Measurements from ENCODE around the gene TMEM139.

Gene TMEM139

GRCh38 chr7:143281529-143281928 lies 3.2 kb upstream of the TMEM139 start:
- no peaks in the 10 kb centered on the region for H3K9me3 ChIP-seq (ENCODE audit: severe bottlenecking)

DNA sequence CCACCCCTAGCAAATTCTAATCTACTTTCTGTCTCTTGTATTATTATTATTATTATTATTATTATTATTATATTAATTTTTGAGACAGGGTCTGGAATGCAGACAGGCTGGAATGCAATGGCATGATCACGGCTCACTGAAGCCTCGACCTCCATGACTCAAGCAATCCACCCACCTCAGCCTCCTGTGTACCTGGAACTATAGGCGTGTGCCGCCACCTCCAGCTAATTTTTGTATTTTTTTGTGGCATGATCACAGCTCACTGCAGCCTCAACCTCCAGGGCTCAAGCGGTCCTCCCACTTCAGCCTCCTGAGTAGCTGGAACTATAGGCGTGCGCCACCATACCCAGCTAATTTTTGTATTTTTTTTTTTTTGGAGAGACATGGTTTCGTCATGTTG lies 2.6 kb upstream of the TMEM139 start:
- H3K36me3 ChIP-seq: no peaks in the 10 kb centered on the region
- H3K9me3 ChIP-seq (ENCODE audit: severe bottlenecking): peaks cover 1% of the 10 kb centered on the region
- no peak overlapping the region for H3K27ac ChIP-seq
- no peak for DNase-seq
- H3K4me3 ChIP-seq (ENCODE audit: low read depth, low read length): no peak overlapping the region
- TF ChIP-seq, protein P1, sequence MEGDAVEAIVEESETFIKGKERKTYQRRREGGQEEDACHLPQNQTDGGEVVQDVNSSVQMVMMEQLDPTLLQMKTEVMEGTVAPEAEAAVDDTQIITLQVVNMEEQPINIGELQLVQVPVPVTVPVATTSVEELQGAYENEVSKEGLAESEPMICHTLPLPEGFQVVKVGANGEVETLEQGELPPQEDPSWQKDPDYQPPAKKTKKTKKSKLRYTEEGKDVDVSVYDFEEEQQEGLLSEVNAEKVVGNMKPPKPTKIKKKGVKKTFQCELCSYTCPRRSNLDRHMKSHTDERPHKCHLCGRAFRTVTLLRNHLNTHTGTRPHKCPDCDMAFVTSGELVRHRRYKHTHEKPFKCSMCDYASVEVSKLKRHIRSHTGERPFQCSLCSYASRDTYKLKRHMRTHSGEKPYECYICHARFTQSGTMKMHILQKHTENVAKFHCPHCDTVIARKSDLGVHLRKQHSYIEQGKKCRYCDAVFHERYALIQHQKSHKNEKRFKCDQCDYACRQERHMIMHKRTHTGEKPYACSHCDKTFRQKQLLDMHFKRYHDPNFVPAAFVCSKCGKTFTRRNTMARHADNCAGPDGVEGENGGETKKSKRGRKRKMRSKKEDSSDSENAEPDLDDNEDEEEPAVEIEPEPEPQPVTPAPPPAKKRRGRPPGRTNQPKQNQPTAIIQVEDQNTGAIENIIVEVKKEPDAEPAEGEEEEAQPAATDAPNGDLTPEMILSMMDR (IDR thresholded peaks at IDR 0.05; ENCODE audit: low read depth, low read length): no peak
- H3K27me3 ChIP-seq (ENCODE audit: insufficient read depth, low read depth, severe bottlenecking): no peaks in the 10 kb centered on the region

More at GRCh38 chr7:143281529-143281928, 3.2 kb upstream of the TMEM139 start:
- no peaks in the 10 kb centered on the region for H3K36me3 ChIP-seq
- no peak overlapping the region for H3K4me3 ChIP-seq (ENCODE audit: low read depth, low read length)
- H3K27me3 ChIP-seq (ENCODE audit: insufficient read depth, low read depth, severe bottlenecking): no peaks in the 10 kb centered on the region
- no peak for DNase-seq
- H3K27ac ChIP-seq: no peak overlapping the region
- TF ChIP-seq, protein P1 (IDR thresholded peaks at IDR 0.05; ENCODE audit: low read depth, low read length): no peak

GRCh38 chr7:143283381-143283780 lies 1.4 kb upstream of the TMEM139 start:
- no peaks in the 10 kb centered on the region for H3K27me3 ChIP-seq (ENCODE audit: insufficient read depth, low read depth, severe bottlenecking)
- no peak overlapping the region for H3K4me3 ChIP-seq (ENCODE audit: low read depth, low read length)
- peaks cover 1% of the 10 kb centered on the region for H3K36me3 ChIP-seq
- DNase-seq: no peak
- H3K9me3 ChIP-seq (ENCODE audit: severe bottlenecking): peaks cover 10% of the 10 kb centered on the region
- H3K27ac ChIP-seq: no peak overlapping the region
- TF ChIP-seq, protein P1 (IDR thresholded peaks at IDR 0.05; ENCODE audit: low read depth, low read length): no peak

- no peak for DNase-seq
- TF ChIP-seq, protein P1 (IDR thresholded peaks at IDR 0.05; ENCODE audit: low read depth, low read length): no peak
- Histone ChIP-seq H3K9me3 (ENCODE audit: severe bottlenecking) (peaks cover 10% of the 10 kb centered on the region), H3K27ac (no peak overlapping the region), H3K27me3 (ENCODE audit: insufficient read depth, low read depth, severe bottlenecking) (no peaks in the 10 kb centered on the region), H3K36me3 (peaks cover 13% of the 10 kb centered on the region), H3K4me3 (ENCODE audit: low read depth, low read length) (no peak overlapping the region)
Measured at GRCh38 chr7:143285470-143285778, 666 bp downstream of the TMEM139 start.

GRCh38 chr7:143285806-143286521 lies 1.2 kb downstream of the TMEM139 start:
- DNase-seq: no peak
- Histone ChIP-seq H3K27me3 (ENCODE audit: insufficient read depth, low read depth, severe bottlenecking) (no peaks in the 10 kb centered on the region), H3K27ac (no peak overlapping the region), H3K36me3 (peaks cover 19% of the 10 kb centered on the region), H3K9me3 (ENCODE audit: severe bottlenecking) (peaks cover 10% of the 10 kb centered on the region), H3K4me3 (ENCODE audit: low read depth, low read length) (no peak overlapping the region)
- TF ChIP-seq, protein P1 (IDR thresholded peaks at IDR 0.05; ENCODE audit: low read depth, low read length): no peak

DNA sequence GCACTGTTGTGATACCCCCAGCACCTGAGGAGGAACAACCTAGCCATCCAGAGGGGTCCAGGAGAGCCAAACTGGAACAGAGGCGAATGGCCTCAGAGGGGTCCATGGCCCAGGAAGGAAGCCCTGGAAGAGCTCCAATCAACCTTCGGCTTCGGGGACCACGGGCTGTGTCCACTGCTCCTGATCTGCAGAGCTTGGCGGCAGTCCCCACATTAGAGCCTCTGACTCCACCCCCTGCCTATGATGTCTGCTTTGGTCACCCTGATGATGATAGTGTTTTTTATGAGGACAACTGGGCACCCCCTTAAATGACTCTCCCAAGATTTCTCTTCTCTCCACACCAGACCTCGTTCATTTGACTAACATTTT lies 1.7 kb downstream of the TMEM139 start:
- H3K27me3 ChIP-seq (ENCODE audit: insufficient read depth, low read depth, severe bottlenecking): no peaks in the 10 kb centered on the region
- DNase-seq: no peak
- TF ChIP-seq, protein P1 (IDR thresholded peaks at IDR 0.05; ENCODE audit: low read depth, low read length): no peak
- no peak overlapping the region for H3K27ac ChIP-seq
- H3K36me3 ChIP-seq: peaks cover 24% of the 10 kb centered on the region
- no peak overlapping the region for H3K4me3 ChIP-seq (ENCODE audit: low read depth, low read length)
- H3K9me3 ChIP-seq (ENCODE audit: severe bottlenecking): peaks cover 10% of the 10 kb centered on the region

All from WERI-Rb-1 (cell line).